Left hindlimb (tissue), 1 donor: Measurements from ENCODE around the gene VAMP8.
A peak's percentile ranks its signal among the peaks of the same experiment; 100 is the strongest.
"Not testable (repeated sequence)": the region's sequence is repeated elsewhere in the genome, so short reads cannot be mapped to it uniquely, and the experiment has no call there.

Experiments
- DNase-seq: peaks from one replicate; pipeline ENCODE4 v3.0.0-alpha.2; 2018

The VAMP8 gene

DNA sequence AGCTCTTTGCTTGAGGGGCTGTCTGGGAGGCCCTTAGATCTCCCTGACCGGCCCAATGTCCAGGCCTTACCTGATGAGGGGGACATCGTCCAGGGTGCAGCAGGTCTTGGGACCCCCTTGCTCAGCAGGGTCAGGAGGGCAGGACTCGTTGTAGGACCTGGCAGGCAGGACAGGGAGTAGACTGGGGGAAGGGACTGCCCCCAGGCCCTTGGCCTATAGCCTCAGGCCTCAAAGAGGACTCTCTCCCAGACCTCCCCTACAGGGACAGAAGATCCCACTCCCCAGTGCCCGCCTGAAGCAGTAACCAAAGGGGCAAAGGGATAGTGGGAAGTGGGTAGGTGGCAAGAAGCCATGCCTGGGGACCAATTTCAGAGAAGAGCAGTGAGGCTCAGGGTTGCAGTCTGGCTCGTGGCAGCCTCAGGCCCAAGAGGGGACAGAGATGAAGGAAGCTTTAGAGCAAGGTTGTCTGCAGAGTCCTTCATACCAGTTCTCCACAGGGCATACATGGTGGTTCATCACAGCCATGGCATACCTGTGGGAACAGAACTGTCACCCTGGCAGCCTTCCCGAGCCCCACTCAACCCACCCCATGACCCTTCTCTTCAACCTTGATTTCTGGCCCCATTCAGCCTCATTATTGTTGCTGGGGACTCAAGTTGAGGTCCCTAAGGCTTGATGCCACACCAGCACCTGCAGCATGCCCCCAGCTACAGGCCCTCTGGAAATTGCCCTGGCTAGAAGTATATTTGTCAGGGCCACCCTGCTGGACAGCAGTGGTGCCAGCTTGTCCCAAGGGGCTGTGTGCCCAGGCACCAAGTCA lies 23.8 kb downstream of the VAMP8 start:
- no peak for DNase-seq

DNA sequence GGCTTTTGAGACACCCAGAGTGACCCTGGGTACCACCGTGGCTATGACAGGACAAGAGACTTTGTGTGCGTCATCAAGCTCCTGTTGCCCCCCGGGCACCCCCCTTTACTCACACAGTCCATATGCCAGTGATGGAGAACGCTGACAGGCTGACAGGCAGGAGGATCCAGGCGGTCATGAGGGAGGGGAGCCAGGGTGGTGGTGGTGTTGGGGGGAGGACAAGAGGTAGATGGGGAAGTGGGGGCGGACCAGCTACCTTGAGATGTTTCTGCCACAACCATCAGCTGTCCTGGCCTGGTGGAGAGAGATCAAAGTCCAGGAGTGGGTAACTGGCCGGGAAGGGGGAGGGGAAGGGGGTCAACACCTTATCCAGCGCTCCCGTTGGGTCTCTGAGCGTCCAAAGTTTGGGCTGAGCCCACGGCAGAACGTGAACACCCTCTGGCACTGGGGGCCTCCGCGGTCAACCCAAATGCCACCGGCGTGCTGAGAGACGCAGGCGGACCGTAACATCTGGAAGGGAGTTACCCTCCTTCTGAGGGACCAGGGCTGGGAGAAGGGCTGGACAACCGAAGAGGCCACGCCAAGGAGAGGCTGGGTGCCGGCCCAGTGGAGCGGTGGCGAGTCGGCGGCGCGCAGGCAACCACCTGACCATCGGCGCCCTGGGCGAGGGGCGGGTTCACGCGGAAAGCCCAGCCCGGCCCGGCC lies 24.5 kb downstream of the VAMP8 start:
- DNase-seq, result peak; percentile 68

DNA sequence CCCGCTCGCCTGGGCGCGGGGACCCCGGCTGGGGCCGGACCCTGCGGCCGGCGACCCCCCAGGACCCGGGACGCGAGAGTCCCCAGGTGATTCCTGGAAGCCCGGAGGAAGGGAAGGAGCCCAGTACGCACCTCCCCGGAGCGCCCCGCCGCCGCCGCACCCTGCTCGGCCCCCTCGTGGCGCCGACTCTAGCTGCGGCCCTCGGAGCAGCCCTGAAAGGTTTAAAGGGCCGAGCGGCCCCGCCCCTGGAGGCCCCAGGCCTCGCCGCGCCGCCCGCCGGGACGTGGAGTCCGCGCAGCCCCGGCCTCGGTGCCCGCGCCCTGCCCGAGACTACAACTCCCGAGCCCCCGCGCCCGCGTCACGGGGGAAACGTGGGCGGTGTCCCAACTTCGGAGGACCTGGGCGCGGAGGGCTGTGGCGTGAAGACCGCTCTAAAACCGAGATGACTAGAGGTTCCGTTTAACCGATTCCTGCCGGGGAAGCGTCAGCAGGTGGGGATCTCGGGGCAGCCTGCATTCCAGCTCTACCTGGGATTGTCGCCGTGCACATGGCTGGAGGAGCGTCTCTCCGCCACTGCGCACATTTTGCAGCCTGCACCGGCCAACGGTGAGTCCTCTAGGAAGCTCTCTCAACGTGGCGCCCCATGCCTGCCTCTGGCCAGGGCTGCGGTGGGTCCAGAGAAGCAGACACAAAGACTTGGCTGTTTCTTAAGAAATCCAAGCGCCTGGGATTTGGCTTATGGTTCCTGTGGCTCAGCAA lies 25.3 kb downstream of the VAMP8 start, which contains the start of gene TMEM150A:
Gene TMEM150A, minus strand, starts transcription at position 223 of the 759 bp plus-strand sequence. CDS start 750 bp downstream, outside the sequence.
- DNase-seq, result peak; percentile 92

DNA sequence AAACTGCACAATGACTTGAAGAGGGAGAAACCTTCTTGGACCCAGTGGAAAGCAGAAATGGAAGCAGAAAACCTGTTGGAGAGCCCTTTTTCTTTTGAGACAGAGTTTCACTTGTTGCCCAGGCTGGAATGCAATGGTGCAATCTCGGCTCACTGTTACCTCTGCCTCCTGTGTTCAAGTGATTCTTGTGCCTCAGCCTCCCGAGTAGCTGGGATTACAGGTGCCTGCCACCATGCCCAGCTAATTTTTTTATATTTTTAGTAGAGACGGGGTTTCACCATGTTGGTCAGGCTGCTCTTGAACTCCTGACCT lies 26.7 kb downstream of the VAMP8 start:
- DNase-seq, result not testable (repeated sequence)

DNA sequence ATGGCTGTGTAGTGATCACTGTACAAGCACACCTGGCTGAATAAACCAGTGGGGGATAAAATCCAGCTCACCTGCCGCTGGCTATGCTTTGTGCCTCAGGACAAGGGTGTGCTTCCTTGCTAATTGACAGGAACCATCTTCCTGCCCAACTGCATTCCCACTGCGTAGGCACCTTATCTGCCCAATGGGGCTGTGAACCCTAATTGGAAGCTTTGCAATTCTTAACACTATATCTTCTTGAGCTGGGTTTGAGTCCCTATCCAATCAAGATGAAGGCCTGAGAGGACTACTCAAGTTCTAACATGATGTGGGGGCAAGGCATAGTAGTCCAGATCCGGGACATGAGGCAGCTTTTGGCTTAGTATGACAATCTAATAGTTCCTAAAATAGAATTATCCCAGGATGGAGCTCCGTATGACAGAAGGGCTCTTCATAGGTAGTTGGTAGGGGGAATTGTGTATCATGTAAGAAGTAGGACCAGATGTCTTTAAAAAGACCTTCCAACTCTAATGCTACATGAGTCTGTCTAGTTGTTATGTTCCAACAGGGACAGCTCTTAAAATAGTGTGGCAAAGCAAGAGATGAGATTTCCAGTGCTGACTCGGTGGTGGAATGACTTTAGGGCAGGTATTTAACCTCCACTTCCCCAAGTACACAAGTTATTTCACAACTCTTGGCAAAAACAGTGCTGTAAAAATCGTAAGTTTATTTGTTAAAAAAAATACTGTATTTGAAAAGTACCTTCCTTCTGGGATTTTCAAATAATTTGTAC lies 27.4 kb downstream of the VAMP8 start:
- DNase-seq, result no peak

DNA sequence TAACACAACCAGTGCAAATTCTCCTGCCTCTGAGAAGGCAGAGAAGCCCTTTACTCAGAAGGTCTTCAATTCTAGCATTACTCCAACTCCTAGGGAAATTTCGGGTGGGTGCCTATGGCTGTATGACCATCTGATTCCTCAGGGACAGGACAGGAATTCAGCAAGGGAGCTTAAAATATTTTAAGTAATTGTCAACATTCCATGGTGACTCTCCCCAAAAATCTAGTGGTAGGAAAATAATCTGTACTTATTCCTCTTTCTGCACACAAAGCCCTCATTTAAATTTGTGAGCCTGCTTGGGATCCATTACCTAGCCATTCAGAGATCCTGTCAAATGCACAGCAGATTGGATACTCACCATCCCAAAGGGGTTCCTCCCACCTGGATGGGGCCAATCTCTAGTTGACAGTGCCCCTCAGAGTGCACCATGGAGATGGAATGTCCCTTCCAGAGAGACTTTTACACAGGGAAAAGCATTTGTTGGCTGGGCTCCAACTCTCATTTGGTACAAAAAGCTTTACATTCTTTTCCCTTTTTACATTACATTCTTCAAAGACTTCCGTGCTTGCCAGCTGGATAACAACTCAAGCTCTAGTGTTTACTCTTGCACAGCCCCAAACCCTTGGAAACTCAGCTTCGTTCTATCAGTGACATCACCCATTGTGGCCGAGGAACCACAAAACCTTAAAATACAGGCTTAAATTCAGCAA lies 28.2 kb downstream of the VAMP8 start:
- DNase-seq, result no peak

DNA sequence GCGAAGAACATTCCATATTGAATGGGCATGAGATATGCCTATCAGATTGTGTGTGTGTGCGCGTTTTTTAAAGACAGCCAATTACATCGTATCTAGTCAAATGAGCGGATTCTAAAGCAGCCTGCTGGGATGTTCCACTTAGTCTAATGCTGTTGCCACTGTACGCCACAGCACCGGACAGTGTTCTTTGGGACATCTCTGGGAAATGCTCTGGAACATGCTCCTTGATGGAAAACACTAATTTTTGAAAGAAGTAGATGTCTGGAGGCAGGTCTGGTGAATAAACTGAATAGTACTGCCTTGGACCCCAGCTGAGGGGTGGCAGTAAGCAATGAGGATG lies 28.7 kb downstream of the VAMP8 start:
- no peak for DNase-seq

DNA sequence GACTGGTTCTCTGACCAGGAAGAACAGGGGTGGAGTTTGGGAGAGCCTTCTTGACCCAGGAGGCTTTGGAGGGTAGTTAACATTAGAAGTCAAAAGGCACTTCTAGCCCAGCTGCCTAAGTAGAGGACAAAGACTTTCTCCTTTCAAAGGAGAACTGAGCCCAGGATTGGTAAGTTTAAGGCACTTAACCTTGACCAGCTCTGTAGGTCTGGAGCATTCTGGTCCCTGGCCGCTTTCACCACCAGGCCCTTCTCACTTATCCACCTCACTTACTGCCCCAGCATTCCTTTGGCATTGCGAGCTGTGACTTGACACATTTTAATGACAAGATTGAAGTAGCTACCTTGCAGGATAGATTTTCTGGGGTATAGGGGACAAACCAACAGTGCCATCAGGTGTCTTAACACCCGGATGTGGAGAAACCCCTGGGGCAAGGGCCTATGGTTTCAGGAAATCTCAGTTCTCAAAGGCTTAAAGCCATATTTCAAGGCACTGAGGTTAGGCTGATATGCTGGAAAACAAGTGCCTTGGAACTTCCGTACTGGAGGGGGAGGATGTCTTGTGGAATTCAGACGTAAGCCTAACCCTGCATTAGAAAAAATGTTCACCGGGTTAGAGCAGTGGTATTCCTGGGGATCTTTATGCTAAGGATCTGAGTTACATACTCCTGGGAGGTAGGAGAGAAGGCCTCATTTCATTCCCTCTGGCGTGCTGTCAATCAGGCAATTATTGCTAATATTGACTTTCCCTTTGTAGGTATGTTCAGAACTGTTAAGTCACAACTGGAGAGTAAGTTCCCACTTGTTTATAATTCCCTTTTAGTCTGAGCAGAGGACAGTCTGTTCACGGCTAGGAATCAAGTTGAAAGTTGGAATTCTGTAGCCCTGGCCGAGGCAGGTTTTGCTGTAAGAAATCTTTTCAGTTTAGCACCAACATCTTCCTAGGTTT lies 30.2 kb downstream of the VAMP8 start:
- DNase-seq, result no peak

DNA sequence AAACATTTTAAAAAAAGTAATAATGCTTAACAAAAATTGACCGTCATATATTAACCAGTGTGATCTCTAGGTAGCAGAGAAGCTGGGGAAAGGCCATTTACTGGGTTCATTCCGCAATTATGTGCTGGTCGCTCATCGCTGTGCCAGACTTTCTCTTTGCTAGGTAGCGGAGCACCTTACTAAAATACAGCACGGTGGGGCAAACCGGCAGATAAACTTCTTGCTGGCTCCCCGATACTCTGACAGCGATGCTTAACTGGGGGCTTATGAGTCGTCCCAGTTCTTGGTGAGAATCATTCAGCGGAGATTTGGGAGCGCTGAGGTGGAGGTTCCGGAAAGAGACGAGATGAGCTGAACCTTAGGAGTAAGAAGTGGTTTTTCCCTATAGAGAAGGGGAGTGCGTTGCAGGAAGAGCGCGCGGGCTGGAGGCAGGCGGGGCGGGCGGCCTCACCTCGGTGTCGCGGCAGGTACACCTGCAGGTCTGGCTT lies 33.9 kb downstream of the VAMP8 start:
- no peak for DNase-seq

DNA sequence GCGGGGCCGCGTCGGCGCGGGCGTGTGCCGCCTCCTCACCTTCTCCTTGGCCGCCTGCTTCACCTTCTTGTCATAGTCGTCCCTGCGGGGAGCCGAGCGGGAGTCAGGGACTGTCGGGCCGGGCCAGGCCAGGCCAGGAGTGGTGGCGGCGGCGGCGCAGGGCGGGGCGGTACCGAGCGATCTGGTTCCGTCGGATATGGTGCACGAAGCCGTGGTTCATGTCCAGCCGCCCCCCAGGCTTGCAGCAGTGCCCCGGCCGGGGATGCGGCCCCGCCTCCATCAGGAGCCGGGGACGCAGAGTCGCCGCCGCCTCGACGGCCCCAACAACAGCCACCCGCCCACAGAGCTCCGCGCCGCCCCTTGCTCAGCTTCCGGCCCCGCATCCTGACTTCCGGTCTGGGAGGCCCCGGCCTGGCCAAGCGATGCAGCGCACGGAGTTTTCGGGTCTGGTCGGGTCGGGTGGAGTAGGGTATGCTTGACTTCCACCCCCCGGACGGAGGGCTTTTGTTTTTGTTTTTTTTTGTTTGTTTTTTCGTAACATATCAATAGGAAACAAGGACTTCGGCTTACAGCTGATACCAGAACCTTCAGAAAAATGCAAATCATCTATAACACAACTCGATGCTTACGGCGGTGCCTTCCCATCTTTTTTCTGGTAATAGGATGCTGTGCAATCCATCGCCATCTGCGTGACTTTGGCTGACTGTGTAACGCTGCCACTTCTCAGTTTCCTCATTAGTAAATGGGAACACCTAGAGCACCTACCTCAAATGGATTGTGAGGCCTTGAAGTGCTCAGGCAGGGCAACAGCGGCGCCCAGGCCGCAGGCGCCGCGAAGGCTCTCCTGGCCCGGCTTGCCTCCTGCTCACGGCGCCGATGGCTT lies 34.6 kb downstream of the VAMP8 start, which contains the start of gene C2orf68:
Gene C2orf68, minus strand, starts transcription at position 362 of the 883 bp plus-strand sequence. Its CDS starts 82 bp downstream, at position 280.
- peak; percentile 95 for DNase-seq

DNA sequence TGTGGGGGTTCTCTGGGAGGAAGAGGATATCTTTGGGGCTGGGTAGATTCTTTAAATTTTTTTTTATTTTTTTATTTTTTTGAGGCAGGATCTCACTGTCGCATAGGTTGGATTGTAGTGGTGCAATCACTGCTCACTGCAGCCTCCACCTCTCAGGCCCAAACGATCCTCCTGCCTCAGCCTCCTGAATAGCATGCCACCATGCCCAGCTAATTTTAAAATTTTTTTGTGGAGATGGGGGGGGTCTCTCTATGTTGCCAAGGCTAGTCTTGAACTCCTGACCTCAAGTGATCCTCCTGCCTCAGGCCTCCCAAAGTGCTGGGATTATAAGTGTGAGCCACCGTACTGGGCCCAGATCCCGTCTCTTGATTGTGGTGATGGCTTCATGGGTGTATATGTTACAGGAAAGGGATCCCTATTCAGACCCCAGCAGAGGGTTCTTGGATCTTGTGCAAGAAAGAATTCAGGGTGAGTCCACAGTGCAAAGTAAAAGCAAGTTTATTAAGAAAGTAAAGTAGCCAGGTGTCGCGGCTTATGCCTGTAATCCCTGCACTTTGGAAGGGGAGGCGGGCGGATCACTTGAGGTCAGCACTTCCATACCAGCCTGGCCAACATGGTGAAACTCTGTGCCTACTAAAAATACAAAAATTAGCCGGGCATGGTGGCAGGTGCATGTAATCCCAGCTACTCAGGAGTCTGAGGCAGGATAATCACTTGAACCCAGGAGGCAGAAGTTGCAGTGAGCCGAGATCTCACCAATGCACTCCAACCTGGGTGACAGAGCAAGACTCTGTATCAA lies 36.5 kb downstream of the VAMP8 start:
- DNase-seq, result no peak

DNA sequence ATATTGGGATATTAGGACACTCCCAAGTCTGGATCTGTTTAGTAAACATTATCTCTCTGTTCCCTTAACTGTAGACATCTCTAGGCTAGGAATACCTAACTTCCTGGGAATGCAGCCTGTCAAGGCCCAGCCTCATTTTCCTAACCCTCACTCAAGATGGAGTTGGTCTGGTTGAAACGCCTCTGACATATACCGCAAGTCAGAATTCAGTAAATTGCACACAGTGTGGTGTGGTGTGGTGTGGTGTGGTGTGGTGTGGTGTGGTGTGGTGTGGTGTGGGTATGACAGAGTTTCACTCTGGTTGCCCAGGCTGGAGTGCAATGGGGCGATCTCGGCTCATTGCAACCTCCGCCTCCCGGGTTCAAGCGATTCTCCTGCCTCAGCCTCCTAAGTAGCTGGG lies 37.4 kb downstream of the VAMP8 start:
- not testable (repeated sequence) for DNase-seq

DNA sequence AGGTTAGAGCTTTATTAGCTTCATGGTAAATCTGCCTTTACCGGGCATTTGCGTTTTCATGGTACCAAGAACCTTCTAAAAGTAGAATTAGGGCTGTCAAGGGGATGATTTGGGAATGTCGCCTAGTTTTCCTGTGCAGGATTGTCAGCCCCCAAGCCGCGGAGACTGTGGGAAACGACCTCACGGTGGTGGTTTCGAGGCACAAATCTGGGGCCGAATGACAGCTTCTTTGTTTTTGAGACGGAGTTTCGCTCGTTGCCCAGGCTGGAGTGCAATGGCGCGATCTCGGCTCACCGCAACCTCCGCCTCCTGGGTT lies 38.0 kb downstream of the VAMP8 start:
- DNase-seq, result no peak

DNA sequence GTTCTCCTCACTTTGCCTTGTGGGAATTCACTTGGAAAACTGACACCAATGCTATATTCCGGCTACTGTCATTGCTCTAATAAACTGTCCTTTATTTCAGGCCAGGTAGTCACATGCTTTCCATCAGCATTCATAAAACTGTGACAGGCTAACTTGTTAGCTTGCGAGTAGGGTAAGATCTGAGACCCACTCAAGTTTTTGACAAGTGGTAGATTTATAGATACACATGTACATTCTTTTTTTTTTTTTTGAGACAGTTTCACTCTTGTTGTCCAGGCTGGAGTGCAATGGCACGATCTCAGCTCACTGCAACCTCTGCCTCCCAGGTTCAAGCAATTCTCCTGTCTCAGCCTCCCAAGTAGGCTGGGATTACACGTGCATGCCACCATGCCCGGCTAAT lies 40.3 kb downstream of the VAMP8 start:
- DNase-seq, result not testable (repeated sequence)

DNA sequence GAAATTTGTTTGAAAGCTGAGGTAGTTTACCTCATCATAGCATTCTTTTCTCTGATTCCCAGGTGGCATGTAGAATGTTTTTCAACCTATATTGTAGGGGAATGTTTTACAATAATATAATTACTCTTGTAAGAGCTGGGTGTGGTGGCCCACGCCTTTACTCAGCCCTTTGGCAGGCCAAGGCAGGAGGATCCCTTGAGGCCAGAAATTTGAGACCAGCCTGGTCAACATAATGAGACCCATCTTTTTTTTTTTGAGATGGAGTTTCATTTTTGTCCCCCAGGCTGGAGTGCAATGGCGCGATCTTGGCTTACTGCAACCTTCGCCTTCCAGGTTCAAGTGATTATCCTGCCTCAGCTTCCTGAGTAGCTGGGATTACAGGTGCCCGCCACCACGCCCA lies 42.2 kb downstream of the VAMP8 start:
- no peak for DNase-seq

DNA sequence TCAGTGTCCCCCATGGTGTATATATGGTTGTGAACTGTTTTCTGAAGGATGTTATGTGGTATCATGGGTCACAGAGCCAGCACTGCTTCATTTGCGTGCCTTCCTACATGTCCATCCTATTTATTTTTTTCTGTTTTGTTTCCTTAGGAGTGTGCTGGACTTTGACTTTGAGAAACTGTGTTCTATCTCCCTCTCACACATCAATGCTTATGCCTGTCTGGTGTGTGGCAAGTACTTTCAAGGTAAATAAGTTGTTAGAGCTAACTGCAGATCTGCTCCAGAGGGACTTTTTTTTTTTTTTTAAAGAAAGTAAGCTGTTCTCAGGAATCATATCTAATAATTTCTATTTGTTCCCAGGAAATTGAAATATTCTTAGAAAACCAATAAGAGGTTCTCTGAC lies 44.0 kb downstream of the VAMP8 start:
- no peak for DNase-seq

DNA sequence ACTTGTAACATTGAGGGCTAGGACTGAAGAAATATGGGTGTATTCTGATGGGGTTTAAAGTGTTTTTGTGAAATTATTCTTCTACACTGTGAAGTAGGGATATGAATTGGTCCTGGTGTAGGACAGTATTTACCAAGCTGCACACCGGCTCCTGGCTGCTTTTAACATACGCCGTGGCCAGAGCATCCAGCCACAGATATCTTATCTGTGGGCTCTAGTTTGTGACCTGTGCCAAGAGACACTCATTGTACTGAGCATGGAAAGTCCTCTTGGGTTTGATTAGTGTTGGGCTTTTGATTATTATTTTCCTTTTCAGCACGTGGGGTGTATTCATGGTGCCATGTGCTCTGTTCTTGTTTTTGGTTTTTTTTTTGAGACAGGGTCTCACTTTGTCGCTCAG lies 46.6 kb downstream of the VAMP8 start:
- no peak for DNase-seq

DNA sequence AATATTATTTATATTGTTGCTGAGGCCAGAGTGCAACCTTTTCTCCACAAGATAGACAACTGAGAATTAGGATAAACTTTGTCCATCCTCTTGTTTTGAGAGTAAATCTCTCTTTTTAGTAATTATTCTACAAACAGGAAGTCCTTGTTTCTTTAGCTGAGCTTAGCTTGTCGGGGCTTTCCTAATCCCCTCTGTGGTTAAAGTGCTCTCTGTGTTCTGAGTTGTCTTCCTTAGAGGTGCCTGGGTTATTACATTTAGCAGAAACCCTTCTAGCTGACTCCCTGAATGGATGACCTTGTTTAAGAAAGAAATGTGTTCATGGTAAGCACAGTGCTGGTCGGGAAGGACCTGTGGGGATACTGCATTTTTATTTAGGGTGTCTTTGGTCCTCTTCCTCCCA lies 51.3 kb downstream of the VAMP8 start:
- no peak for DNase-seq

DNA sequence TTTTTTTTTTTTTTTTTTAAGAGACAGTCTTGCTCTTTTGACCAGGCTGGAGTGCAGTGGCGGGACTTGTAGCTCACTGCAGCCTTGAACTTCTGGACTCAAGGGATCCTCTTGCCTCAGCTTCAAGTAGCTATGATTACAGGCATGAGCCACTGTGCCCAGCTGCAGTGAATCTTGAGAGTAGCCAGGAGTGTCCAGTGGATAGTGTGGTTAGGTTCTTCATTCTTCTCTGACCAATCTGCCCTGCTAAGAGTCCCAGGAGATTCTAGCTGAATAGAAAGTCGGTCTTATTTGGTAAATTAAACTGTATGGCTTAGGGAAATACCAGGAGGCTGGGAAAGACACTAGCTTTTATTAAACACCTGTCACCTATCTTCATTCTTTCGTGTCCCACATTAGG lies 53.9 kb downstream of the VAMP8 start:
- no peak for DNase-seq
